Measurements from ENCODE around the gene ROGDI. TPM values are rescaled to one million over a fixed set of nuclear protein-coding genes. Genes with fewer than 3 reads are reported as not detected.

Gene ROGDI
- total RNA-seq, 2 experiments from 2014 or later: 6.3 to 7.6 TPM

- H3K4me3 ChIP-seq (ENCODE audit: low read depth, low read length, poor library complexity, severe bottlenecking): no peak overlapping the region
- no peak for DNase-seq (ENCODE audit: low spot score)
- no TSS peak for BruUV-seq (replicated peaks)
- TF ChIP-seq EZH2phosphoT487 (IDR thresholded peaks at IDR 0.05; ENCODE audit: borderline replicate concordance, low read depth, low read length): no peak
- intact Hi-C loops (cut with micrococcal nuclease; ENCODE audit: unreplicated experiment): no loop called here
- H3K9me3 ChIP-seq (ENCODE audit: low read length): no peaks in the 10 kb centered on the region
- H3K9me2 ChIP-seq (ENCODE audit: insufficient read depth, low read length): no peaks in the 10 kb centered on the region
- H3K36me3 ChIP-seq (ENCODE audit: insufficient read depth, low read length): peaks cover 90% of the 10 kb centered on the region
- H2AFZ ChIP-seq (ENCODE audit: low read length): no peak overlapping the region
- no peaks in the 10 kb centered on the region for H3K4me1 ChIP-seq (ENCODE audit: insufficient read depth, low read length, poor library complexity, severe bottlenecking)
- H3K4me2 ChIP-seq (ENCODE audit: low read length): no peak overlapping the region
- POLR2A ChIA-PET: no interaction called here
- H3K27ac ChIP-seq (ENCODE audit: low read depth, low read length, poor library complexity, severe bottlenecking): no peak overlapping the region
- no peaks in the 10 kb centered on the region for H4K20me1 ChIP-seq (ENCODE audit: insufficient read depth, low read length)
- CTCF ChIA-PET (ENCODE audit: unreplicated experiment): no interaction called here
- H3K79me2 ChIP-seq (ENCODE audit: insufficient read depth, low read depth, low read length): no peaks in the 10 kb centered on the region; the same call in 1 of the 2 replicates
These were observed 30.4 kb upstream of the ROGDI start for GRCh38 chr16:4832698-4833343.

DNA sequence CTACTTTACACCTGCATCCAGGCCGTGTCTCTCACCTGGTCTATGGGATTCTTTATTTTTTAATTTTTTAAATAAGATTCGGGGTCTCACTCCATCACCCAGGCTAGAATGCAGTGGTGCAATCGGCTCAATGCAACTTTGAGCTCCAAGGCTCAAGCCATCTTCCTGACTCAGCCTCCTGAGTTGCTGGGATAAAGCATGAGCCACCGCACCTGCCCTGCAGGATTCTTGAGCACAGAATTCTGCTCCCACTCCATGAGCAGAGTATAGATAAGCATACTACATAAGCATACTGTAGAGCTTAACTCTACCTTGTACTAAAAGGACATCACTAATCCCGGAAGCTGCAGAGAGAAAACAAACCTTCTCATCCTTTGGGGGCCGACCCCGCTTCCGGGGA, 29.2 kb upstream of the ROGDI start:
- no peak for DNase-seq (ENCODE audit: low spot score)
- TF ChIP-seq EZH2phosphoT487 (IDR thresholded peaks at IDR 0.05; ENCODE audit: borderline replicate concordance, low read depth, low read length): no peak
- no peak for TF ChIP-seq CTCF (conservative IDR thresholded peaks at IDR 0.05; ENCODE audit: low read length)
- BruUV-seq (replicated peaks): no TSS peak
- intact Hi-C loops (cut with micrococcal nuclease; ENCODE audit: unreplicated experiment): no loop called here
- H4K20me1 ChIP-seq (ENCODE audit: insufficient read depth, low read length): no peaks in the 10 kb centered on the region
- no peak overlapping the region for H3K4me2 ChIP-seq (ENCODE audit: low read length)
- no peaks in the 10 kb centered on the region for H3K4me1 ChIP-seq (ENCODE audit: insufficient read depth, low read length, poor library complexity, severe bottlenecking)
- no peaks in the 10 kb centered on the region for H3K9me3 ChIP-seq (ENCODE audit: low read length)
- no peaks in the 10 kb centered on the region for H3K9me2 ChIP-seq (ENCODE audit: insufficient read depth, low read length)
- H3K79me2 ChIP-seq (ENCODE audit: insufficient read depth, low read depth, low read length): no peaks in the 10 kb centered on the region; the same call in 1 of the 2 replicates
- no peak overlapping the region for H3K27ac ChIP-seq (ENCODE audit: low read depth, low read length, poor library complexity, severe bottlenecking)
- ChIA-PET POLR2A (interaction anchor here (0.6 kb wide), 1 partner anchor 36 kb away, joined by 3 read pairs; the partner anchor contains the start of gene SMIM22), CTCF (ENCODE audit: unreplicated experiment) (no interaction called here)
- no peak overlapping the region for H3K4me3 ChIP-seq (ENCODE audit: low read depth, low read length, poor library complexity, severe bottlenecking)
- no peak overlapping the region for H2AFZ ChIP-seq (ENCODE audit: low read length)
- peaks cover 92% of the 10 kb centered on the region for H3K36me3 ChIP-seq (ENCODE audit: insufficient read depth, low read length)

GRCh38 chr16:4830408-4830807, 28.0 kb upstream of the ROGDI start:
- intact Hi-C loops (cut with micrococcal nuclease; ENCODE audit: unreplicated experiment): no loop called here
- H2AFZ ChIP-seq (ENCODE audit: low read length): no peak overlapping the region
- H3K4me1 ChIP-seq (ENCODE audit: insufficient read depth, low read length, poor library complexity, severe bottlenecking): no peaks in the 10 kb centered on the region
- no peaks in the 10 kb centered on the region for H3K9me2 ChIP-seq (ENCODE audit: insufficient read depth, low read length)
- no peak for TF ChIP-seq CTCF (conservative IDR thresholded peaks at IDR 0.05; ENCODE audit: low read length)
- TF ChIP-seq EZH2phosphoT487 (IDR thresholded peaks at IDR 0.05; ENCODE audit: borderline replicate concordance, low read depth, low read length): no peak
- no TSS peak for BruUV-seq (replicated peaks)
- no peaks in the 10 kb centered on the region; the same call in 1 of the 2 replicates for H3K79me2 ChIP-seq (ENCODE audit: insufficient read depth, low read depth, low read length)
- CTCF ChIA-PET (ENCODE audit: unreplicated experiment): no interaction called here
- no peak for DNase-seq (ENCODE audit: low spot score)
- no peak overlapping the region for H3K4me3 ChIP-seq (ENCODE audit: low read depth, low read length, poor library complexity, severe bottlenecking)
- POLR2A ChIA-PET: no interaction called here
- H3K9me3 ChIP-seq (ENCODE audit: low read length): no peaks in the 10 kb centered on the region
- H4K20me1 ChIP-seq (ENCODE audit: insufficient read depth, low read length): no peaks in the 10 kb centered on the region
- H3K4me2 ChIP-seq (ENCODE audit: low read length): no peak overlapping the region
- H3K27ac ChIP-seq (ENCODE audit: low read depth, low read length, poor library complexity, severe bottlenecking): no peak overlapping the region
- peaks cover 91% of the 10 kb centered on the region for H3K36me3 ChIP-seq (ENCODE audit: insufficient read depth, low read length)

All from OCI-LY7 (cell line).